ENCODE results near the gene NR3C2. TPM values are rescaled to one million over a fixed set of nuclear protein-coding genes. Genes with fewer than 3 reads are reported as not detected.

The NR3C2 gene
- total and polyA plus RNA-seq, 3 experiments from 2014 or later = 5.7 to 7.3 (median 6.3) TPM

DNA sequence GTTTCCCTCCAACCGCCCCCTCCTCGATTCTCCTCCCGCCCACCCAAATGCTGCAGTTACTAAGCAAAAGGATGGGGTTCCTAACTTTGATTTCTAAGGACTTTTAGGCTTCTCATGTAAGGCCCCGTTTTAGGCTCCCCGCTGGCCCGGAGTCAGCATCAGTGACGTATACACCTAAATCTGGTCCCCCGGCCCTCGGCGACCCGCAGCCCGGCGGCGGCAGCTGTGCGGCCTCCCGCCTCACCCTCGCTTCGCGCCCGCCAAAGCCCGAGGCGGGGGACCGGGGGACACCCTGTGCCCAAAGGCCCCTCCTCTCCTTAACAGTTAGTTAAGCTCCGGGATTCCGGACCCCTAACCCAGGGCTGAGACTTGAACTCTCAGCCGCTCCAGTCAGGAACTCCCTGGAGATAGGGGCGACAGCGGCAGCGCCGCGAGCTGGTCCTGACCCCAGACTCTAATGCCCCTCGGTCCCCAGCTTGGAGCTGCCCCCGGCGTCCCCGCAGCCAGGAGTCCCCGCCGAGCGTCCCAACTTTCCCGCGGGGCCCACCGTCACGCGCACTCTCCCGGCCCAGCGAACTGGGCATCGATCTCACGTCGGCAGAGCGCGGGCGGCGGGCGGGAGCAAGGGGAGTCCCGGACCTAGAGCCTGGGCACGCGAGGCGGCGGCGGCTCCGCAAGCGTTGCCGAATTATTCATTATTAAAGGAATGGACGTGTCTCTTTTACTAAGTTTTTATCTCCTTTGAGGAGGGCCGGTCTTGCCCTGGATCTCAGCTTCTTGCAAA lies 1.5 kb upstream of the NR3C2 start:
- Histone ChIP-seq H3K4me3 (ENCODE audit: low read length) (peak overlapping the region; percentile 88), H3K9me3 (ENCODE audit: low read length) (no peaks in the 10 kb centered on the region), H3K27me3 (ENCODE audit: insufficient read depth, low read length, poor library complexity, severe bottlenecking) (no peaks in the 10 kb centered on the region), H3K27ac (ENCODE audit: low read depth, low read length) (peak overlapping the region; percentile 96), H3K36me3 (ENCODE audit: insufficient read depth, low read length) (no peaks in the 10 kb centered on the region), H3K4me1 (ENCODE audit: insufficient read depth, low read length) (peaks cover 51% of the 10 kb centered on the region)
- H3K4me3 Mint-ChIP-seq = peak overlapping the region; percentile 95 to 100 (median 99)
- H3K27me3 Mint-ChIP-seq = peaks cover 0 to 16% of the 10 kb centered on the region in 2 donors
- peak; percentile 18 to 60 (median 34) for DNase-seq
- H3K9me3 Mint-ChIP-seq = peaks cover 0 to 2% (median 0%) of the 10 kb centered on the region in 5 donors
- peak overlapping the region; percentile 97 to 100 (median 98) for H3K27ac Mint-ChIP-seq
- H3K36me3 Mint-ChIP-seq = peaks cover 0 to 25% (median 0%) of the 10 kb centered on the region in 3 donors
- CTCF ChIA-PET = interaction anchor here (0.8 to 2.6 kb wide), 4 partner anchors 227 to 391 kb away, joined by 3 to 7 read pairs (median 5); no protein-coding TSS in a partner anchor
- peaks cover 46 to 58% (median 54%) of the 10 kb centered on the region in 3 donors for H3K4me1 Mint-ChIP-seq
- POLR2A ChIA-PET = interaction anchor here (0.6 to 4.2 kb wide), 20 partner anchors 9 to 1398 kb away, joined by 3 to 48 read pairs (median 6); partner anchors contain the start of genes ARHGAP10 and TMEM184C

DNA sequence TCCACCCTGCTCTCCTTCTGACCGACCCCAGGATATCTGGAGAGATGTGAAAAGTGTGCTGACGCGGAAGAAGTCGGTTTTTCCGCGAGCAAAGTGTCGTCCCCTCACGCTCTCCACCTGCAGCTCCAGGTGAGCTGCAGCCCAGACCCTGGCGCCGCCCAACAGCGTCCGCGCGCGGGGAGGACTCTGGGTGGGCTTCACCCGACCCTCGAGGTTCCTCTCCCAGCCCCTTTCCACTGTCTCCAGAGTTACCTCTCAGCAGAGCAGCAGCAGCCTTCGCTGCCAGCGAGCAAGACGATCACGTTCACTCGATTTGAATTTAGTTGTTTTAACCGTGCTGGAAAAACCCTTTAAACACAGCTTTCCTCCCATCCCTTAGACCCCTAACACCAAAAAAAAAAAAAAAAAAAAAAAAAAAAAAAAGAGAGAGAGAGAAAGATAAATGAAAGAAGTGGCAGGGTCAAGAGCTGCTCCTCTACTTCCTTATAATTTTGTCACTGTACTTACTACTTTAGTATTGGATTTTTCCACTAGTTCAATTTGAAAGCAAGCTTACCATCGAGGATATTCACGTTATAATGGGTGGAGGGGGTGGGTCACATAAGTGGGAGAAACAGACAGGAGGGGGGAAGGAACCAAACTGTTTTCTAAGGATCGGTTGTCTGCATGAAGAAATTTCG lies 758 bp upstream of the NR3C2 start:
- peaks cover 0 to 2% (median 0%) of the 10 kb centered on the region in 5 donors for H3K9me3 Mint-ChIP-seq
- DNase-seq = no peak
- peaks cover 50 to 65% (median 61%) of the 10 kb centered on the region in 3 donors for H3K4me1 Mint-ChIP-seq
- Histone ChIP-seq H3K4me3 (ENCODE audit: low read length) (peak overlapping the region; percentile 88), H3K27ac (ENCODE audit: low read depth, low read length) (peak overlapping the region; percentile 96), H3K27me3 (ENCODE audit: insufficient read depth, low read length, poor library complexity, severe bottlenecking) (no peaks in the 10 kb centered on the region), H3K36me3 (ENCODE audit: insufficient read depth, low read length) (no peaks in the 10 kb centered on the region), H3K4me1 (ENCODE audit: insufficient read depth, low read length) (peaks cover 52% of the 10 kb centered on the region), H3K9me3 (ENCODE audit: low read length) (no peaks in the 10 kb centered on the region)
- ChIA-PET POLR2A (interaction anchor here (0.6 to 4.2 kb wide), 31 partner anchors 9 to 1397 kb away, joined by 3 to 48 read pairs (median 5); partner anchors contain the start of genes ARHGAP10, PRMT9 and TMEM184C), CTCF (interaction anchor here (0.8 to 3.0 kb wide), 6 partner anchors 67 to 390 kb away, joined by 3 to 10 read pairs (median 5); no protein-coding TSS in a partner anchor)
- H3K4me3 Mint-ChIP-seq = peak overlapping the region; percentile 95 to 100 (median 99)
- H3K27ac Mint-ChIP-seq = peak overlapping the region; percentile 97 to 100 (median 98)
- H3K36me3 Mint-ChIP-seq = peaks cover 0 to 25% (median 0%) of the 10 kb centered on the region in 3 donors
- H3K27me3 Mint-ChIP-seq = peaks cover 0 to 16% of the 10 kb centered on the region in 2 donors

DNA sequence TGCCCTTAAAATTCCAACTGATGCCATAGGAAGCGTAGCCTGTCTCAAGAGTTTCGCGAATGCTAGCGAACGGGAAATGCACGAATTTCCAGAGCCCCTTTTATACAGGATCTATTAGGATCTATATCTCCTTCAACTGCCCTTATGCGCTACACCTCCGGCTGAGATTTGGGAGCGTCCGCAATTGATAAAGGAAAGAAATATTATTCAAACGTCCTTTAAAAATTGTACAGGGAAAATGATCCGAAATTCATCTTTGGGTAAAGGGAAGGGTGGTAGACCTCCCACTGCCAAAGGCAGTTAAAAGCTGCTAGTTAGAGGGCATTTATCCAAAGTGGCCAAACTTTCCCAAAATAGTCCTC lies 609 bp downstream of the NR3C2 start:
- peaks cover 47 to 64% (median 59%) of the 10 kb centered on the region in 3 donors for H3K4me1 Mint-ChIP-seq
- Histone ChIP-seq H3K4me3 (ENCODE audit: low read length) (peak overlapping the region; percentile 88), H3K4me1 (ENCODE audit: insufficient read depth, low read length) (peaks cover 47% of the 10 kb centered on the region), H3K27ac (ENCODE audit: low read depth, low read length) (peak overlapping the region; percentile 96), H3K36me3 (ENCODE audit: insufficient read depth, low read length) (no peaks in the 10 kb centered on the region), H3K9me3 (ENCODE audit: low read length) (no peaks in the 10 kb centered on the region), H3K27me3 (ENCODE audit: insufficient read depth, low read length, poor library complexity, severe bottlenecking) (no peaks in the 10 kb centered on the region)
- peaks cover 0 to 16% of the 10 kb centered on the region in 2 donors for H3K27me3 Mint-ChIP-seq
- H3K36me3 Mint-ChIP-seq = peaks cover 0 to 26% (median 0%) of the 10 kb centered on the region in 3 donors
- peaks cover 0 to 2% (median 0%) of the 10 kb centered on the region in 5 donors for H3K9me3 Mint-ChIP-seq
- H3K4me3 Mint-ChIP-seq = peak overlapping the region; percentile 95 to 100 (median 99)
- DNase-seq = peak in 1 of 5 donors; percentile 11
- H3K27ac Mint-ChIP-seq = peak overlapping the region in 7 of 8 donors; percentile 88 to 100 (median 99)
- ChIA-PET CTCF (interaction anchor here (1.0 to 3.0 kb wide), 2 partner anchors 65 to 384 kb away, joined by 3 to 10 read pairs; no protein-coding TSS in a partner anchor), POLR2A (interaction anchor here (0.6 to 4.2 kb wide), 9 partner anchors 58 to 758 kb away, joined by 3 to 48 read pairs (median 4); partner anchors contain the start of gene PRMT9)

DNA sequence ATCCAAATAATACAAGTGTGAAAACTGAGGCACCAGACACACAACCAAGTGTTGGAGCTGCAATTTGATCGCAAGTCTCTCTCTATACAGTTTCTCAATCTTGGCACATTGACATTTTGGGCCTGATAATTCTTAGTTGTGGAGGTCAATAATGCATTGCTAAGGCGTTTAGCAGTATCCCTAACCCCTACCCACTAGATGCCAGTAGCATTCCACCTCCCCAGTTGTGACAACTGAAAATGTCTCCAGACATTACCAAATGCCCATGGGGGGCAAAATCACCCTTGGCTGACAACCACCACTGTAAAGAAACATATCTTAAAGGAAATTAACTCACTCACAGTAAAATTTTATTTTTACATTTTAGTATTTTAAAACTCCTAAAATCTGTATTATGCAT lies 4.2 kb downstream of the NR3C2 start:
- Mint-ChIP-seq H3K4me1 (peaks cover 69 to 87% (median 80%) of the 10 kb centered on the region in 3 donors), H3K4me3 (peak overlapping the region in 2 of 7 donors; percentile 30 to 36), H3K9me3 (peaks cover 0 to 2% (median 0%) of the 10 kb centered on the region in 5 donors), H3K36me3 (peaks cover 4 to 39% (median 12%) of the 10 kb centered on the region in 3 donors), H3K27ac (no peak overlapping the region), H3K27me3 (peaks cover 0 to 8% of the 10 kb centered on the region in 2 donors)
- Histone ChIP-seq H3K27ac (ENCODE audit: low read depth, low read length) (no peak overlapping the region), H3K4me3 (ENCODE audit: low read length) (no peak overlapping the region), H3K4me1 (ENCODE audit: insufficient read depth, low read length) (peaks cover 67% of the 10 kb centered on the region), H3K27me3 (ENCODE audit: insufficient read depth, low read length, poor library complexity, severe bottlenecking) (no peaks in the 10 kb centered on the region), H3K9me3 (ENCODE audit: low read length) (no peaks in the 10 kb centered on the region), H3K36me3 (ENCODE audit: insufficient read depth, low read length) (no peaks in the 10 kb centered on the region)
- CTCF ChIA-PET = no interaction called here
- no peak for DNase-seq
- POLR2A ChIA-PET = no interaction called here

DNA sequence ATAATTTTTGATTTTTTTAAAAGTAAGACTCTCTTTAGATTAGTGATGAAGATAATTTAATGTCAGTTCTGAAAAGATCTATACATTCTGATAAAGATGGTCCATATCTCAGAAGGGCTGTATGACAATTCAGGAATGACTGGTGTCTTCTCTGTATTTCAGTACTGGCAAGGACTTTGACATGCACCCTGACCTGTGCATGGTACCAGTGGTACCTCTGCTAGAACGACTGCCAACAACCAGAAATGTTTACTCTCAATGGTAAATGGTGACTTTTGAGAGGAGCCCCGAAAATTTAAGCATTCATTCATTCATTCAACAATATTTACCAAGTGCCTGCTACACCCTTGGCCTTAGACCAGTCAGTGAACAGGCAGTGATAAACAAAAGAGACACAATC lies 4.8 kb downstream of the NR3C2 start:
- POLR2A ChIA-PET = no interaction called here
- peaks cover 73% of the 10 kb centered on the region for H3K4me1 ChIP-seq (ENCODE audit: insufficient read depth, low read length)
- CTCF ChIA-PET = no interaction called here
- Mint-ChIP-seq H3K36me3 (peaks cover 4 to 33% (median 12%) of the 10 kb centered on the region in 3 donors), H3K4me3 (peak overlapping the region in 2 of 7 donors; percentile 25 to 30), H3K4me1 (peaks cover 72 to 93% (median 86%) of the 10 kb centered on the region in 3 donors), H3K9me3 (peaks cover 0 to 2% (median 0%) of the 10 kb centered on the region in 5 donors), H3K27ac (peak overlapping the region in 3 of 8 donors; percentile 9 to 86 (median 44)), H3K27me3 (peaks cover 0 to 3% of the 10 kb centered on the region in 2 donors)
- H3K27ac ChIP-seq (ENCODE audit: low read depth, low read length) = no peak overlapping the region
- H3K27me3 ChIP-seq (ENCODE audit: insufficient read depth, low read length, poor library complexity, severe bottlenecking) = no peaks in the 10 kb centered on the region
- DNase-seq = no peak
- no peaks in the 10 kb centered on the region for H3K36me3 ChIP-seq (ENCODE audit: insufficient read depth, low read length)
- no peak overlapping the region for H3K4me3 ChIP-seq (ENCODE audit: low read length)
- no peaks in the 10 kb centered on the region for H3K9me3 ChIP-seq (ENCODE audit: low read length)

DNA sequence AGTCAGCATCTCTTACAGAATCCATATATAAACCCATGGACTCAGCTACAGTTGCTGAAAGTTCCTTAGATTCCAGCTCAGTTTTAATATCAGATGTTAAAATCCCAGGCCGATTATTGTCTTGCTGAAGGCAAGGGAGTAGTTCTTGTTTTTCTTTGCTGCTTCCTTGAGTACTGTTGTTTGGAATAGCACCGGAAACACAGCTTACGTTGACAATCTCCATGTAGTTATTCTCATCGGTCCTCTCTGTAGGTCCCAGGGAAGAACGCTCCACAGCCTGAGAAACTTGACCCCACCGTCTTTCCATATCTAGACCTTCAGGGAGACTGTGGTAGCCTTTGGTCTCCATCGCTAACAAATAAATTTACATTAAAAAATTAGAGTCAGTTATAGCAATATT lies 5.7 kb downstream of the NR3C2 start:
- Mint-ChIP-seq H3K9me3 (no peaks in the 10 kb centered on the region), H3K27me3 (no peaks in the 10 kb centered on the region), H3K36me3 (peaks cover 4 to 26% (median 12%) of the 10 kb centered on the region in 3 donors), H3K4me3 (no peak overlapping the region), H3K4me1 (peaks cover 75 to 96% (median 87%) of the 10 kb centered on the region in 3 donors), H3K27ac (no peak overlapping the region)
- DNase-seq = no peak
- POLR2A ChIA-PET = no interaction called here
- Histone ChIP-seq H3K4me1 (ENCODE audit: insufficient read depth, low read length) (peaks cover 77% of the 10 kb centered on the region), H3K4me3 (ENCODE audit: low read length) (no peak overlapping the region), H3K36me3 (ENCODE audit: insufficient read depth, low read length) (no peaks in the 10 kb centered on the region), H3K9me3 (ENCODE audit: low read length) (no peaks in the 10 kb centered on the region), H3K27ac (ENCODE audit: low read depth, low read length) (no peak overlapping the region), H3K27me3 (ENCODE audit: insufficient read depth, low read length, poor library complexity, severe bottlenecking) (no peaks in the 10 kb centered on the region)
- CTCF ChIA-PET = no interaction called here

DNA sequence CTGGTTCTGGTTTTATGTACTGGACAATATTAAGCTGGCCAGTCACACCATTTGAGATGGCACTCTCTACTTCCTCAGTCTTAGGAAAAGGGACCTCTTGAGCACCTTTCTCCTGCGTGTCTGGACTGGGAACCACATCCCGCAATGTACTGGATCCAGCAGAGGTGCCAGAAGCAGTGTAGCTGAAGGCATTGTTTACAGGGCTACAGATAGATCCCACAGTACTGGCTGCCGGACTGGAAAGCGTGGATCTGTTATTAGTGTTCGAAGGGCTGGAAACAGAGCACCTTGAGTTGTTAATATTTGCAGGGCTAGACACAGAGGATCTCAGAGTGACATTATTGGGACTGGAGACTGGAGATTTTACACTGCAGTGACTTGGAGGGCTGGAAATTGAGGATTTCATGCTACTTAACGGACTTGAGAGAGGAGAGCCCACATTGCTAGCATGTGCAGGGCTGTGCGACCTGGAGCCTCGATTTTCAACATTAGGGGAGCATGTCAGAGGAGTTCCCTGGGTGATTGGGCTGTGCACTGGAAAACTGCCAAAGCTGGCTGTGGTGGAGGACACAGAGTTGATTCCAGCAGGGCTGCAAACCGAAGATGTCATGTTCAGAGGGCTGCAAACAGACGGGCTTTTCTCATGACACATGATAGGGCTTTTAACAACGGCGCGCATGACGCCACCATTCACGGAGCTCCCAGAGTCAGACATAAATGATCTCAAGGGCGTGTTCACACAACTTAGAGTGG lies 6.4 kb downstream of the NR3C2 start:
- Histone ChIP-seq H3K4me3 (ENCODE audit: low read length) (no peak overlapping the region), H3K27ac (ENCODE audit: low read depth, low read length) (no peak overlapping the region), H3K36me3 (ENCODE audit: insufficient read depth, low read length) (no peaks in the 10 kb centered on the region), H3K4me1 (ENCODE audit: insufficient read depth, low read length) (peaks cover 76% of the 10 kb centered on the region), H3K27me3 (ENCODE audit: insufficient read depth, low read length, poor library complexity, severe bottlenecking) (no peaks in the 10 kb centered on the region), H3K9me3 (ENCODE audit: low read length) (no peaks in the 10 kb centered on the region)
- ChIA-PET POLR2A (no interaction called here), CTCF (no interaction called here)
- H3K27me3 Mint-ChIP-seq = no peaks in the 10 kb centered on the region
- H3K36me3 Mint-ChIP-seq = peaks cover 4 to 25% (median 12%) of the 10 kb centered on the region in 3 donors
- H3K27ac Mint-ChIP-seq = peak overlapping the region in 2 of 8 donors; percentile 3 to 31
- DNase-seq = no peak
- H3K9me3 Mint-ChIP-seq = no peaks in the 10 kb centered on the region
- H3K4me1 Mint-ChIP-seq = peaks cover 75 to 96% (median 87%) of the 10 kb centered on the region in 3 donors
- peak overlapping the region in 5 of 7 donors; percentile 1 to 75 (median 10) for H3K4me3 Mint-ChIP-seq

Data from CD8-positive, alpha-beta memory T cell (primary cell).